WTC11 (cell line): ENCODE data around the gene MYOZ2. TPM values are rescaled to one million over a fixed set of nuclear protein-coding genes. Genes with fewer than 3 reads are reported as not detected.

Experiments used
- ATAC-seq: fragments of 200-7000 bp; cut with Tn5 transposase; 2 replicates; pipeline ENCODE4 v1.10.0; 2021; ENCODE audit warnings: mild to moderate bottlenecking, moderate library complexity
- CTCF ChIA-PET: fragments of 300-600 bp; sonication (Branson Sonifier 250); formaldehyde crosslinking; loops from one replicate; lab custom pipeline; 2021; ENCODE audit warnings: antibody characterized with exemption; lab: Charles Lee
- POLR2A ChIA-PET: fragments of 350-600 bp; sonication (Branson Sonifier 250); formaldehyde crosslinking; loops from one replicate; lab custom pipeline; 2021; ENCODE audit warnings: antibody characterized with exemption; lab: Charles Lee
- DNase-seq: peaks from one replicate; pipeline ENCODE4 v3.0.0; 2021; ENCODE audit warnings: low spot score
- H3K27ac Mint-ChIP-seq: 2 replicates; pipeline ENCODE4 v1.8.0; 2021; ENCODE audit warnings: mixed read lengths
- H3K27me3 Mint-ChIP-seq: 2 replicates; pipeline ENCODE4 v1.8.0; 2021; ENCODE audit warnings: low read depth, mild to moderate bottlenecking, moderate library complexity, mixed read lengths
- H3K36me3 Mint-ChIP-seq: 2 replicates; pipeline ENCODE4 v1.8.0; 2021; ENCODE audit warnings: mixed read lengths
- H3K4me1 Mint-ChIP-seq: 2 replicates; pipeline ENCODE4 v1.8.0; 2022; ENCODE audit warnings: mixed read lengths
- H3K4me3 Mint-ChIP-seq: 2 replicates; pipeline ENCODE4 v1.8.0; 2021; ENCODE audit warnings: mild to moderate bottlenecking, moderate library complexity, mixed read lengths
- H3K9me3 Mint-ChIP-seq: 2 replicates; pipeline ENCODE4 v1.8.0; 2021; ENCODE audit warnings: mixed read lengths
- CBFB ChIP-seq: sonication (generic); formaldehyde crosslinking; IDR thresholded peaks from 2 replicates; pipeline ENCODE4 v1.8.1; 2022; ENCODE audit warnings: mild to moderate bottlenecking, low read depth, missing genetic modification reagents
- CDX4 ChIP-seq: fragments of 250-450 bp; sonication (Bioruptor Pico); IDR thresholded peaks from 2 replicates; pipeline ENCODE4 v1.9.0; 2021; ENCODE audit warnings: moderate library complexity, mild to moderate bottlenecking, inconsistent platforms, borderline replicate concordance
- CREB1 ChIP-seq: sonication (generic); formaldehyde crosslinking; IDR thresholded peaks from 2 replicates; pipeline ENCODE4 v1.8.0; 2023; ENCODE audit warnings: mild to moderate bottlenecking, missing genetic modification reagents
- E2F1 ChIP-seq: sonication (generic); formaldehyde crosslinking; IDR thresholded peaks from 2 replicates; pipeline ENCODE4 v1.8.0; 2022; ENCODE audit warnings: mild to moderate bottlenecking, missing genetic modification reagents
- FOXP1 ChIP-seq: sonication (generic); formaldehyde crosslinking; IDR thresholded peaks from 2 replicates; pipeline ENCODE4 v1.8.0; 2022; ENCODE audit warnings: missing genetic modification reagents, mild to moderate bottlenecking, moderate library complexity, borderline replicate concordance
- GABPB1 ChIP-seq: sonication (generic); formaldehyde crosslinking; IDR thresholded peaks from 2 replicates; pipeline ENCODE4 v1.8.1; 2023; ENCODE audit warnings: mild to moderate bottlenecking, missing genetic modification reagents
- HMGXB4 ChIP-seq: sonication (generic); formaldehyde crosslinking; IDR thresholded peaks from 2 replicates; pipeline ENCODE4 v1.8.1; 2023; ENCODE audit warnings: mild to moderate bottlenecking, moderate library complexity, missing genetic modification reagents
- SOX15 ChIP-seq: fragments of 250-450 bp; sonication (Bioruptor Pico); IDR thresholded peaks from 2 replicates; pipeline ENCODE4 v1.9.0; 2021; ENCODE audit warnings: mild to moderate bottlenecking
- ZNF219 ChIP-seq: sonication (generic); formaldehyde crosslinking; IDR thresholded peaks from 2 replicates; pipeline ENCODE4 v1.8.0; 2023; ENCODE audit warnings: missing genetic modification reagents, mild to moderate bottlenecking, borderline replicate concordance
- ZNF416 ChIP-seq: fragments of 250-450 bp; sonication (Bioruptor Pico); IDR thresholded peaks from 2 replicates; pipeline ENCODE4 v1.9.0; 2021; ENCODE audit warnings: mild to moderate bottlenecking, inconsistent platforms
- ZNF423 ChIP-seq: fragments of 250-450 bp; sonication (Bioruptor Pico); IDR thresholded peaks from 2 replicates; pipeline ENCODE4 v2.1.2; 2022; ENCODE audit warnings: mild to moderate bottlenecking, moderate library complexity
- ZNF425 ChIP-seq: fragments of 250-450 bp; sonication (Bioruptor Pico); conservative IDR thresholded peaks from 2 replicates; pipeline ENCODE4 v1.9.0; 2021; ENCODE audit warnings: mild to moderate bottlenecking
- total RNA-seq: library from RNA; stranded (reverse); gene quantifications from 3 replicates; pipeline ENCODE4 v1.2.3, GENCODE V29; 2021
- TF ChIP-seq, protein P1 (sequence below): fragments of 250-450 bp; sonication (Bioruptor Pico); IDR thresholded peaks from 2 replicates; pipeline ENCODE4 v1.9.0; 2021; ENCODE audit warnings: mild to moderate bottlenecking, borderline replicate concordance
- TF ChIP-seq, protein P2 (sequence below): sonication (generic); formaldehyde crosslinking; IDR thresholded peaks from 2 replicates; pipeline ENCODE4 v1.8.0; 2023; ENCODE audit warnings: missing genetic modification reagents, mild to moderate bottlenecking, borderline replicate concordance

MYOZ2 gene
- total RNA-seq, 1 experiment from 2014 or later, result not detected

DNA sequence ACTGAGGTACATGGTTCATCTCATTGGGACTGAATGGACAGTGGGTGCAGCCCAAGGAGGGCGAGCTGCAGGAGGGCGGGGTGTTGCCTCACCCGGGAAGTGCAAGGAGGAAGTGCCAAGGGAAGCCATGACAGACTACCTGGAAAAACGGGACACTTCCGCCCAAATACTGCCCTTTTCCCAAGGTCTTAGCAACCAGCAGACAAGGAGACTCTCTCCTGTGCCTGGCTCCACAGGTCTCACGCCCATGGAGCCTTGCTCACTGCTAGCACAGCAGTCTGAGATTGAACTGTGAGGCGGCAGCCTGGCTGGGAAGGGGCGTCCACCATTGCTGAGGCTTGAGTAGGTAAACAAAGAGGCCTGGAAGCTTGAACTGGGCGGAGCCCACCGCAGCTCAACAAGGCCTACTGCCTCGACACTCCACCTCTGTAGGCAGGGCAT is 62.2 kb downstream of the MYOZ2 start:
- H3K9me3 Mint-ChIP-seq, result peaks cover 37% of the 10 kb centered on the region
- no peak overlapping the region for H3K4me3 Mint-ChIP-seq
- ATAC-seq, result no peak
- H3K27me3 Mint-ChIP-seq, result peaks cover 6% of the 10 kb centered on the region; the same call in 1 of the 2 replicates
- no peak for DNase-seq
- TF ChIP-seq ZNF219 (no peak), GABPB1 (CRISPR knock-in tag) (peak; percentile 23; the same call in 1 of the 2 replicates)
- peaks cover 23% of the 10 kb centered on the region for H3K36me3 Mint-ChIP-seq
- H3K4me1 Mint-ChIP-seq, result no peaks in the 10 kb centered on the region
- ChIA-PET CTCF (interaction anchor here (1.1 kb wide), 1 partner anchor 158 kb away, joined by 3 read pairs; no protein-coding TSS in a partner anchor), POLR2A (no interaction called here)
- H3K27ac Mint-ChIP-seq, result no peak overlapping the region

DNA sequence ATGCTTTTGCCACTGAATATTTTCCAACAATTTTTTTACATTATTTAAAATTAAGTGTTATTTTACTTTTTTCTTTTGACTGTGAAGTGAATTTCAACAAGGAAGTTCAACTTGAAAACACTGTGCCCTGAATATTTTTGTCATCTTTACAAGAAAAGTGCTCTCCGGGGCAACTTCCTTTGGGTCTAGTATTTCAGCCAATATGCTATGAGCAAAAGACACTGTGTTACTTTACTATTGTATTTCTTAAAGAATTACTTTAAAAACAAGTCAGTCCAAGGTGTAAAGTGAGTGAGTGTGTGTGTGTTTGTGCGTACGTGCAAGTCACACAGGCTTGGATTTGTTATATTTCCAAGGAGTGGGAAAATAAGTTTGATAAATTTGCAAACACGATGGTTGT is 69.3 kb downstream of the MYOZ2 start:
- ChIA-PET CTCF (no interaction called here), POLR2A (interaction anchor here (0.6 kb wide), 4 partner anchors 8 to 1199 kb away, joined by 4 to 6 read pairs (median 5); no protein-coding TSS in a partner anchor)
- DNase-seq (no peak), ATAC-seq (no peak)
- Mint-ChIP-seq H3K27ac (no peak overlapping the region; the same call in 1 of the 2 replicates), H3K4me1 (peaks cover 28% of the 10 kb centered on the region), H3K36me3 (peaks cover 8% of the 10 kb centered on the region), H3K27me3 (peaks cover 9% of the 10 kb centered on the region), H3K4me3 (no peak overlapping the region), H3K9me3 (peaks cover 24% of the 10 kb centered on the region)
- TF ChIP-seq CBFB (CRISPR knock-in tag) (no peak), E2F1 (no peak), SOX15 (CRISPR knock-in tag) (no peak), ZNF416 (CRISPR knock-in tag) (no peak), CREB1 (CRISPR knock-in tag) (no peak)
- TF ChIP-seq, protein P1, sequence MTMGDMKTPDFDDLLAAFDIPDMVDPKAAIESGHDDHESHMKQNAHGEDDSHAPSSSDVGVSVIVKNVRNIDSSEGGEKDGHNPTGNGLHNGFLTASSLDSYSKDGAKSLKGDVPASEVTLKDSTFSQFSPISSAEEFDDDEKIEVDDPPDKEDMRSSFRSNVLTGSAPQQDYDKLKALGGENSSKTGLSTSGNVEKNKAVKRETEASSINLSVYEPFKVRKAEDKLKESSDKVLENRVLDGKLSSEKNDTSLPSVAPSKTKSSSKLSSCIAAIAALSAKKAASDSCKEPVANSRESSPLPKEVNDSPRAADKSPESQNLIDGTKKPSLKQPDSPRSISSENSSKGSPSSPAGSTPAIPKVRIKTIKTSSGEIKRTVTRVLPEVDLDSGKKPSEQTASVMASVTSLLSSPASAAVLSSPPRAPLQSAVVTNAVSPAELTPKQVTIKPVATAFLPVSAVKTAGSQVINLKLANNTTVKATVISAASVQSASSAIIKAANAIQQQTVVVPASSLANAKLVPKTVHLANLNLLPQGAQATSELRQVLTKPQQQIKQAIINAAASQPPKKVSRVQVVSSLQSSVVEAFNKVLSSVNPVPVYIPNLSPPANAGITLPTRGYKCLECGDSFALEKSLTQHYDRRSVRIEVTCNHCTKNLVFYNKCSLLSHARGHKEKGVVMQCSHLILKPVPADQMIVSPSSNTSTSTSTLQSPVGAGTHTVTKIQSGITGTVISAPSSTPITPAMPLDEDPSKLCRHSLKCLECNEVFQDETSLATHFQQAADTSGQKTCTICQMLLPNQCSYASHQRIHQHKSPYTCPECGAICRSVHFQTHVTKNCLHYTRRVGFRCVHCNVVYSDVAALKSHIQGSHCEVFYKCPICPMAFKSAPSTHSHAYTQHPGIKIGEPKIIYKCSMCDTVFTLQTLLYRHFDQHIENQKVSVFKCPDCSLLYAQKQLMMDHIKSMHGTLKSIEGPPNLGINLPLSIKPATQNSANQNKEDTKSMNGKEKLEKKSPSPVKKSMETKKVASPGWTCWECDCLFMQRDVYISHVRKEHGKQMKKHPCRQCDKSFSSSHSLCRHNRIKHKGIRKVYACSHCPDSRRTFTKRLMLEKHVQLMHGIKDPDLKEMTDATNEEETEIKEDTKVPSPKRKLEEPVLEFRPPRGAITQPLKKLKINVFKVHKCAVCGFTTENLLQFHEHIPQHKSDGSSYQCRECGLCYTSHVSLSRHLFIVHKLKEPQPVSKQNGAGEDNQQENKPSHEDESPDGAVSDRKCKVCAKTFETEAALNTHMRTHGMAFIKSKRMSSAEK (CRISPR knock-in tag), result no peak
- TF ChIP-seq, protein P2, sequence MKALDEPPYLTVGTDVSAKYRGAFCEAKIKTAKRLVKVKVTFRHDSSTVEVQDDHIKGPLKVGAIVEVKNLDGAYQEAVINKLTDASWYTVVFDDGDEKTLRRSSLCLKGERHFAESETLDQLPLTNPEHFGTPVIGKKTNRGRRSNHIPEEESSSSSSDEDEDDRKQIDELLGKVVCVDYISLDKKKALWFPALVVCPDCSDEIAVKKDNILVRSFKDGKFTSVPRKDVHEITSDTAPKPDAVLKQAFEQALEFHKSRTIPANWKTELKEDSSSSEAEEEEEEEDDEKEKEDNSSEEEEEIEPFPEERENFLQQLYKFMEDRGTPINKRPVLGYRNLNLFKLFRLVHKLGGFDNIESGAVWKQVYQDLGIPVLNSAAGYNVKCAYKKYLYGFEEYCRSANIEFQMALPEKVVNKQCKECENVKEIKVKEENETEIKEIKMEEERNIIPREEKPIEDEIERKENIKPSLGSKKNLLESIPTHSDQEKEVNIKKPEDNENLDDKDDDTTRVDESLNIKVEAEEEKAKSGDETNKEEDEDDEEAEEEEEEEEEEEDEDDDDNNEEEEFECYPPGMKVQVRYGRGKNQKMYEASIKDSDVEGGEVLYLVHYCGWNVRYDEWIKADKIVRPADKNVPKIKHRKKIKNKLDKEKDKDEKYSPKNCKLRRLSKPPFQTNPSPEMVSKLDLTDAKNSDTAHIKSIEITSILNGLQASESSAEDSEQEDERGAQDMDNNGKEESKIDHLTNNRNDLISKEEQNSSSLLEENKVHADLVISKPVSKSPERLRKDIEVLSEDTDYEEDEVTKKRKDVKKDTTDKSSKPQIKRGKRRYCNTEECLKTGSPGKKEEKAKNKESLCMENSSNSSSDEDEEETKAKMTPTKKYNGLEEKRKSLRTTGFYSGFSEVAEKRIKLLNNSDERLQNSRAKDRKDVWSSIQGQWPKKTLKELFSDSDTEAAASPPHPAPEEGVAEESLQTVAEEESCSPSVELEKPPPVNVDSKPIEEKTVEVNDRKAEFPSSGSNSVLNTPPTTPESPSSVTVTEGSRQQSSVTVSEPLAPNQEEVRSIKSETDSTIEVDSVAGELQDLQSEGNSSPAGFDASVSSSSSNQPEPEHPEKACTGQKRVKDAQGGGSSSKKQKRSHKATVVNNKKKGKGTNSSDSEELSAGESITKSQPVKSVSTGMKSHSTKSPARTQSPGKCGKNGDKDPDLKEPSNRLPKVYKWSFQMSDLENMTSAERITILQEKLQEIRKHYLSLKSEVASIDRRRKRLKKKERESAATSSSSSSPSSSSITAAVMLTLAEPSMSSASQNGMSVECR (CRISPR knock-in tag), result no peak

DNA sequence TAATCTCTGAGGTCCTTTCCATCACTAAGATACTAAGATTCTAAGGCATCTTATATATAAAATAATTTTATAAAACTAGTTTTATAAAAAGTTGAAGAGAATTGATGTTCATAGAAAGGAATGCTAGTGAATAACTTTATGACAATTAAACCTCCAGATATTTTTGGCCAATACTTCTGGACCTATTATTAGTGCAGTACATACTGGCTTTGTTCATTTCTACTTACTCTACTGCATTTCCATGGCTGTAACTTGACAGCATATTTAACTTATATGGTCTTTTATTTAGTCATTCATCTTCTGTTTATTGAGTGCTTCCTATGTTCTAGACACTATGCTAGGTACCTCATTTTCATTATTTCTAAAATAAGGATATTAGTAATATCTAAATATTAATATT is 70.1 kb downstream of the MYOZ2 start:
- peaks cover 6% of the 10 kb centered on the region for H3K27me3 Mint-ChIP-seq
- no peak overlapping the region for H3K4me3 Mint-ChIP-seq
- ATAC-seq (no peak), DNase-seq (no peak)
- CTCF ChIA-PET, result no interaction called here
- H3K36me3 Mint-ChIP-seq, result peaks cover under 1% of the 10 kb centered on the region; the same call in 1 of the 2 replicates
- POLR2A ChIA-PET, result no interaction called here
- H3K9me3 Mint-ChIP-seq, result peaks cover 16% of the 10 kb centered on the region
- H3K4me1 Mint-ChIP-seq, result peaks cover 33% of the 10 kb centered on the region
- no peak overlapping the region for H3K27ac Mint-ChIP-seq
- no peak for TF ChIP-seq ZNF423 (CRISPR knock-in tag)
- no peak for TF ChIP-seq FOXP1
- TF ChIP-seq ZNF425 (CRISPR knock-in tag), result no peak
- TF ChIP-seq HMGXB4 (CRISPR knock-in tag), result no peak
- TF ChIP-seq CDX4 (CRISPR knock-in tag), result no peak
